Measurements from ENCODE around the gene PHF23. TPM values are rescaled to one million over a fixed set of nuclear protein-coding genes. Genes with fewer than 3 reads are reported as not detected.

Gene PHF23
- total RNA-seq, 1 donor from 2014 or later: 80.9 TPM

- Mint-ChIP-seq H3K4me1 (ENCODE audit: unreplicated experiment) (peaks cover 3% of the 10 kb centered on the region), H3K4me3 (ENCODE audit: unreplicated experiment) (no peak overlapping the region), H3K27ac (ENCODE audit: unreplicated experiment) (no peak overlapping the region), H3K9me3 (ENCODE audit: unreplicated experiment) (no peaks in the 10 kb centered on the region), H3K27me3 (ENCODE audit: unreplicated experiment) (peaks cover 11% of the 10 kb centered on the region), H3K36me3 (ENCODE audit: low read depth, unreplicated experiment) (peaks cover 26% of the 10 kb centered on the region)
- no peak for TF ChIP-seq CTCF (IDR thresholded peaks at IDR 0.05; ENCODE audit: unreplicated experiment)
- no peak for DNase-seq (ENCODE audit: low spot score)
Measured at GRCh38 chr17:7191069-7191468, 48.2 kb downstream of the PHF23 start.

- Mint-ChIP-seq H3K36me3 (ENCODE audit: low read depth, unreplicated experiment) (peaks cover 22% of the 10 kb centered on the region), H3K4me3 (ENCODE audit: unreplicated experiment) (no peak overlapping the region), H3K9me3 (ENCODE audit: unreplicated experiment) (no peaks in the 10 kb centered on the region), H3K27me3 (ENCODE audit: unreplicated experiment) (peaks cover 11% of the 10 kb centered on the region), H3K4me1 (ENCODE audit: unreplicated experiment) (peaks cover 3% of the 10 kb centered on the region), H3K27ac (ENCODE audit: unreplicated experiment) (no peak overlapping the region)
- no peak for DNase-seq (ENCODE audit: low spot score)
- no peak for TF ChIP-seq CTCF (IDR thresholded peaks at IDR 0.05; ENCODE audit: unreplicated experiment)
Measured at GRCh38 chr17:7190276-7190917, 48.9 kb downstream of the PHF23 start.

DNA sequence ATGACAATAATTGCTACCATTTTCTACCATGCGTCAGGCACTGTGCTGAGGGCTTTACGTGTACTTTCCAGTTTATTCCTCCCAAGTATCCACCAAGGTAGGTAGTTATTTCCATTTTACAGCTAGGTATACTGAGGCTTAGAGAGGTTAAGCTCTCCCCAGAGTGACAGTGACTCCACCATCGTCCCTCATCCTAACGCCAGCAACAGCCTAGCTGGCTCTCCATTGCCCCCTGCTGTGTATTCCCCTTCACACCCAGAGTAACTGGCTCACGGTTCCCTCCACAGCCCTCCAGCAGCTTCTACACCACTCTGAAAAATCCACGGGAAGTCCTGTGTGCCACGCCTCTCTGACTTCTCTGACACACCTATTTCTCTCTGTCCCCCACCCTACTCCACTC lies 53.0 kb downstream of the PHF23 start:
- DNase-seq (ENCODE audit: low spot score): no peak
- Mint-ChIP-seq H3K27ac (ENCODE audit: unreplicated experiment) (no peak overlapping the region), H3K4me3 (ENCODE audit: unreplicated experiment) (no peak overlapping the region), H3K4me1 (ENCODE audit: unreplicated experiment) (no peaks in the 10 kb centered on the region), H3K27me3 (ENCODE audit: unreplicated experiment) (peaks cover 5% of the 10 kb centered on the region), H3K36me3 (ENCODE audit: low read depth, unreplicated experiment) (peaks cover 5% of the 10 kb centered on the region), H3K9me3 (ENCODE audit: unreplicated experiment) (no peaks in the 10 kb centered on the region)
- no peak for TF ChIP-seq CTCF (IDR thresholded peaks at IDR 0.05; ENCODE audit: unreplicated experiment)

Small RNA genes lying within 50 kb of the gene (microRNA-seq; reads per million reads assigned to microRNA genes)
- 1,956 reads per million, percentile 95 among the genes with 10 or more reads in this experiment for gene MIR324 (ENCODE audit: unreplicated experiment)

Other genes starting within 250 kb of the PHF23 start
- gene ALOX12, start 243.4 kb downstream of the PHF23 start, total RNA-seq (ENCODE audit: unreplicated experiment): not detected
- gene RNASEK, start 226.8 kb downstream of the PHF23 start, total RNA-seq (ENCODE audit: unreplicated experiment): 249 TPM
- 271 TPM for gene BCL6B, start 216.4 kb downstream of the PHF23 start, total RNA-seq (ENCODE audit: unreplicated experiment)
- gene SLC16A13, start 203.4 kb downstream of the PHF23 start, total RNA-seq (ENCODE audit: unreplicated experiment): 25.8 TPM
- gene SLC16A11, start 195.4 kb downstream of the PHF23 start, total RNA-seq (ENCODE audit: unreplicated experiment): 0.33 TPM
- gene CLEC10A, start 159.2 kb downstream of the PHF23 start, total RNA-seq (ENCODE audit: unreplicated experiment): 30.4 TPM
- gene ASGR2, start 124.6 kb downstream of the PHF23 start, total RNA-seq (ENCODE audit: unreplicated experiment): 0.41 TPM
- gene ASGR1, start 60.1 kb downstream of the PHF23 start, total RNA-seq (ENCODE audit: unreplicated experiment): 23.9 TPM
- gene DLG4, start 19.6 kb downstream of the PHF23 start, total RNA-seq (ENCODE audit: unreplicated experiment): 44.3 TPM
- 281 TPM for gene ACADVL, start 19.5 kb downstream of the PHF23 start, total RNA-seq (ENCODE audit: unreplicated experiment)
- gene DVL2, start 4.9 kb downstream of the PHF23 start, total RNA-seq (ENCODE audit: unreplicated experiment): 58.2 TPM
- 418 TPM for gene GABARAP, start 3.0 kb upstream of the PHF23 start, total RNA-seq (ENCODE audit: unreplicated experiment)
- gene CTDNEP1, start 12.3 kb upstream of the PHF23 start, total RNA-seq (ENCODE audit: unreplicated experiment): 148 TPM
- 36.9 TPM for gene ELP5, start 12.8 kb upstream of the PHF23 start, total RNA-seq (ENCODE audit: unreplicated experiment)
- 65.7 TPM for gene CLDN7, start 23.0 kb upstream of the PHF23 start, total RNA-seq (ENCODE audit: unreplicated experiment)
- gene SLC2A4, start 42.3 kb upstream of the PHF23 start, total RNA-seq (ENCODE audit: unreplicated experiment): 2.2 TPM
- gene YBX2, start 55.2 kb upstream of the PHF23 start, total RNA-seq (ENCODE audit: unreplicated experiment): 14.6 TPM
- 362 TPM for gene EIF5A, start 68.2 kb upstream of the PHF23 start, total RNA-seq (ENCODE audit: unreplicated experiment)
- gene GPS2, start 75.9 kb upstream of the PHF23 start, total RNA-seq (ENCODE audit: unreplicated experiment): 56.8 TPM
- 55.7 TPM for gene NEURL4, start 89.9 kb upstream of the PHF23 start, total RNA-seq (ENCODE audit: unreplicated experiment)
- 5.5 TPM for gene ACAP1, start 97.1 kb upstream of the PHF23 start, total RNA-seq (ENCODE audit: unreplicated experiment)
- gene KCTD11, start 112.7 kb upstream of the PHF23 start, total RNA-seq (ENCODE audit: unreplicated experiment): 4.8 TPM
- not detected for gene TMEM95, start 115.7 kb upstream of the PHF23 start, total RNA-seq (ENCODE audit: unreplicated experiment)
- 1.7 TPM for gene TNK1, start 141.6 kb upstream of the PHF23 start, total RNA-seq (ENCODE audit: unreplicated experiment)
- 74.2 TPM for gene PLSCR3, start 155.1 kb upstream of the PHF23 start, total RNA-seq (ENCODE audit: unreplicated experiment)
- gene TMEM256, start 164.6 kb upstream of the PHF23 start, total RNA-seq (ENCODE audit: unreplicated experiment): 94.7 TPM
- 54.8 TPM for gene NLGN2, start 168.4 kb upstream of the PHF23 start, total RNA-seq (ENCODE audit: unreplicated experiment)
- 0.38 TPM for gene SPEM1, start 180.9 kb upstream of the PHF23 start, total RNA-seq (ENCODE audit: unreplicated experiment)
- 0.15 TPM for gene SPEM2, start 186.2 kb upstream of the PHF23 start, total RNA-seq (ENCODE audit: unreplicated experiment)
- not detected for gene SPEM3, start 189.4 kb upstream of the PHF23 start, total RNA-seq (ENCODE audit: unreplicated experiment)
- 6.1 TPM for gene TMEM102, start 196.0 kb upstream of the PHF23 start, total RNA-seq (ENCODE audit: unreplicated experiment)
- gene FGF11, start 200.1 kb upstream of the PHF23 start, total RNA-seq (ENCODE audit: unreplicated experiment): 19.7 TPM
- 11.8 TPM for gene CHRNB1, start 205.6 kb upstream of the PHF23 start, total RNA-seq (ENCODE audit: unreplicated experiment)
- 21.5 TPM for gene ZBTB4, start 240.2 kb upstream of the PHF23 start, total RNA-seq (ENCODE audit: unreplicated experiment)
- not detected for gene SLC35G6, start 242.0 kb upstream of the PHF23 start, total RNA-seq (ENCODE audit: unreplicated experiment)
- gene POLR2A, start 244.9 kb upstream of the PHF23 start, total RNA-seq (ENCODE audit: unreplicated experiment): 198 TPM

Data from endothelial cell (in vitro differentiated cells).